GM19035 (cell line): Measurements from ENCODE around the gene KLK6.

Experiments
- ATAC-seq: cut with Tn5 transposase; IDR thresholded peaks from one replicate; pipeline ENCODE4 v1.9.1; 2021; ENCODE audit not compliant: unreplicated experiment

The KLK6 gene

GRCh38 chr19:50969413-50969760, at the start of gene KLK6:
Gene KLK6, minus strand, starts transcription at chr19:50969591. Its CDS starts 1,487 bp downstream, at chr19:50968104.
- no peak for ATAC-seq

- ATAC-seq = no peak
These were observed 49.6 kb upstream of the KLK6 start for GRCh38 chr19:51018745-51019543.

- no peak for ATAC-seq
These were observed 47.6 kb upstream of the KLK6 start for GRCh38 chr19:51016798-51017683.

- ATAC-seq = no peak
These were observed 46.4 kb upstream of the KLK6 start for GRCh38 chr19:51015691-51016267.

GRCh38 chr19:51014242-51014641, 44.9 kb upstream of the KLK6 start:
- ATAC-seq = no peak

- no peak for ATAC-seq
These were observed 43.3 kb upstream of the KLK6 start for GRCh38 chr19:51012661-51013190.

- no peak for ATAC-seq
These were observed 40.8 kb upstream of the KLK6 start for GRCh38 chr19:51010066-51010795.

GRCh38 chr19:51009061-51009891, 39.9 kb upstream of the KLK6 start:
- ATAC-seq = no peak

GRCh38 chr19:51007488-51007887, 38.1 kb upstream of the KLK6 start:
- no peak for ATAC-seq

- no peak for ATAC-seq
These were observed 37.0 kb upstream of the KLK6 start for GRCh38 chr19:51006406-51006805.

GRCh38 chr19:51005248-51005647, 35.9 kb upstream of the KLK6 start:
- ATAC-seq = no peak

- ATAC-seq = no peak
These were observed 33.9 kb upstream of the KLK6 start for GRCh38 chr19:51003316-51003715.

GRCh38 chr19:51002542-51003311, 33.3 kb upstream of the KLK6 start:
- ATAC-seq = no peak

- ATAC-seq = no peak
These were observed 32.7 kb upstream of the KLK6 start for GRCh38 chr19:51002089-51002532.

GRCh38 chr19:51001515-51001914, 32.1 kb upstream of the KLK6 start, which contains the start of gene KLK8:
Gene KLK8, minus strand, starts transcription at chr19:51001604. Its CDS starts 437 bp downstream, at chr19:51001167.
- ATAC-seq = no peak

- no peak for ATAC-seq
These were observed 31.6 kb upstream of the KLK6 start for GRCh38 chr19:51000981-51001380.

- ATAC-seq = no peak
These were observed 31.0 kb upstream of the KLK6 start for GRCh38 chr19:51000426-51000825.

GRCh38 chr19:50998686-50999085, 29.3 kb upstream of the KLK6 start:
- no peak for ATAC-seq

GRCh38 chr19:50998061-50998460, 28.7 kb upstream of the KLK6 start:
- ATAC-seq = no peak
